Astrocyte of the cerebellum (primary cell): Measurements from ENCODE around the gene CEP97.
"Not testable (repeated sequence)": the region's sequence is repeated elsewhere in the genome, so short reads cannot be mapped to it uniquely, and the experiment has no call there.

Experiments
- DNase-seq: peaks from one replicate; pipeline ENCODE4 v3.0.0-alpha.2; 2011; ENCODE audit warnings: low read depth
- H3K4me3 ChIP-seq: 2 replicates; pipeline ENCODE4 v1.5.1; 2011; ENCODE audit warnings: mild to moderate bottlenecking, low read depth, low read length, moderate library complexity
- in situ Hi-C: cut with HindIII; loops from 2 replicates; pipeline ENCODE4 v1.10.0; 2017; ENCODE audit warnings: low sequenced_read_pairs
- TF ChIP-seq, protein P1 (sequence below): IDR thresholded peaks from 2 replicates; pipeline ENCODE4 v1.5.1; 2012; ENCODE audit warnings: low read length, low read depth, moderate library complexity, mild to moderate bottlenecking; ENCODE audit errors: missing control alignments

The CEP97 gene

DNA sequence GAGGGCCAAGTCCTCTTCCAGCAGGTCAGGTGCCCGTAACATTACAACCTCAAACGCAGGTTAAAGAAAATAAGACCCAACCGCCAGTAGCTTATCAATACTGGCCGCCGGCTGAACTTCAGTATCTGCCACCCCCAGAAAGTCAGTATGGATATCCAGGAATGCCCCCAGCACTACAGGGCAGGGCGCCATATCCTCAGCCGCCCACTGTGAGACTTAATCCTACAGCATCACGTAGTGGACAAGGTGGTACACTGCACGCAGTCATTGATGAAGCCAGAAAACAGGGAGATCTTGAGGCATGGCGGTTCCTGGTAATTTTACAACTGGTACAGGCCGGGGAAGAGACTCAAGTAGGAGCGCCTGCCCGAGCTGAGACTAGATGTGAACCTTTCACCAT, 30.9 kb upstream of the CEP97 start:
- DNase-seq, H3K4me3 ChIP-seq, in situ Hi-C loops: not testable (repeated sequence)
- TF ChIP-seq, protein P1, sequence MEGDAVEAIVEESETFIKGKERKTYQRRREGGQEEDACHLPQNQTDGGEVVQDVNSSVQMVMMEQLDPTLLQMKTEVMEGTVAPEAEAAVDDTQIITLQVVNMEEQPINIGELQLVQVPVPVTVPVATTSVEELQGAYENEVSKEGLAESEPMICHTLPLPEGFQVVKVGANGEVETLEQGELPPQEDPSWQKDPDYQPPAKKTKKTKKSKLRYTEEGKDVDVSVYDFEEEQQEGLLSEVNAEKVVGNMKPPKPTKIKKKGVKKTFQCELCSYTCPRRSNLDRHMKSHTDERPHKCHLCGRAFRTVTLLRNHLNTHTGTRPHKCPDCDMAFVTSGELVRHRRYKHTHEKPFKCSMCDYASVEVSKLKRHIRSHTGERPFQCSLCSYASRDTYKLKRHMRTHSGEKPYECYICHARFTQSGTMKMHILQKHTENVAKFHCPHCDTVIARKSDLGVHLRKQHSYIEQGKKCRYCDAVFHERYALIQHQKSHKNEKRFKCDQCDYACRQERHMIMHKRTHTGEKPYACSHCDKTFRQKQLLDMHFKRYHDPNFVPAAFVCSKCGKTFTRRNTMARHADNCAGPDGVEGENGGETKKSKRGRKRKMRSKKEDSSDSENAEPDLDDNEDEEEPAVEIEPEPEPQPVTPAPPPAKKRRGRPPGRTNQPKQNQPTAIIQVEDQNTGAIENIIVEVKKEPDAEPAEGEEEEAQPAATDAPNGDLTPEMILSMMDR, result peak; percentile 47

DNA sequence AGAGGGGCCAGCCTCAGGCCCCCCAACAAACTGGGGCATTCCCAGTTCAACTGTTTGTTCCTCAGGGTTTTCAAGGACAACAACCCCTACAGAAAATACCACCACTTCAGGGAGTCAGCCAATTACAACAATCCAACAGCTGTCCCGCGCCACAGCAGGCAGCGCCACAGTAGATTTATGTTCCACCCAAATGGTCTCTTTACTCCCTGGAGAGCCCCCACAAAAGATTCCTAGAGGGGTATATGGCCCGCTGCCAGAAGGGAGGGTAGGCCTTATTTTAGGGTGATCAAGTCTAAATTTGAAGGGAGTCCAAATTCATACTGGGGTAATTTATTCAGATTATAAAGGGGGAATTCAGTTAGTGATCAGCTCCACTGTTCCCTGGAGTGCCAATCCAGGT, 29.6 kb upstream of the CEP97 start:
- H3K4me3 ChIP-seq, in situ Hi-C loops, DNase-seq: not testable (repeated sequence)

DNA sequence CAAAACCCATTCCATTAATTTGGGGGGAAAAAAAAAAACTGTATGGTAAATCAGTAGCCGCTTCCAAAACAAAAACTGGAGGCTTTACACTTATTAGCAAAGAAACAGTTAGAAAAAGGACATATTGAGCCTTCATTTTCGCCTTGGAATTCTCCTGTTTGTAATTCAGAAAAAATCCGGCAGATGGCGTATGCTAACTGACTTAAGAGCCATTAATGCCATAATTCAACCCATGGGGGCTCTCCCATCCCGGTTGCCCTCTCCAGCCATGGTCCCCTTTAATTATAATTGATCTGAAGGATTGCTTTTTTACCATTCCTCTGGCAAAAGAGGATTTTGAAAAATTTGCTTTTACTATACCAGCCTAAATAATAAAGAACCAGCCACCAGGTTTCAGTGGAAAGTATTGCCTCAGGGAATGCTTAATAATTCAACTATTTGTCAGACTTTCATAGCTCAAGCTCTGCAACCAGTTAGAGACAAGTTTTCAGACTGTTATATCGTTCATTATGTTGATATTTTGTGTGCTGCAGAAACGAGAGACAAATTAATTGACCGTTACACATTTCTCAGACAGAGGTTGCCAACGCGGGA, 28.5 kb upstream of the CEP97 start:
- no peak overlapping the region for H3K4me3 ChIP-seq
- DNase-seq, result no peak
- TF ChIP-seq, protein P1, result peak; percentile 69
- in situ Hi-C loops, result no loop called here

DNA sequence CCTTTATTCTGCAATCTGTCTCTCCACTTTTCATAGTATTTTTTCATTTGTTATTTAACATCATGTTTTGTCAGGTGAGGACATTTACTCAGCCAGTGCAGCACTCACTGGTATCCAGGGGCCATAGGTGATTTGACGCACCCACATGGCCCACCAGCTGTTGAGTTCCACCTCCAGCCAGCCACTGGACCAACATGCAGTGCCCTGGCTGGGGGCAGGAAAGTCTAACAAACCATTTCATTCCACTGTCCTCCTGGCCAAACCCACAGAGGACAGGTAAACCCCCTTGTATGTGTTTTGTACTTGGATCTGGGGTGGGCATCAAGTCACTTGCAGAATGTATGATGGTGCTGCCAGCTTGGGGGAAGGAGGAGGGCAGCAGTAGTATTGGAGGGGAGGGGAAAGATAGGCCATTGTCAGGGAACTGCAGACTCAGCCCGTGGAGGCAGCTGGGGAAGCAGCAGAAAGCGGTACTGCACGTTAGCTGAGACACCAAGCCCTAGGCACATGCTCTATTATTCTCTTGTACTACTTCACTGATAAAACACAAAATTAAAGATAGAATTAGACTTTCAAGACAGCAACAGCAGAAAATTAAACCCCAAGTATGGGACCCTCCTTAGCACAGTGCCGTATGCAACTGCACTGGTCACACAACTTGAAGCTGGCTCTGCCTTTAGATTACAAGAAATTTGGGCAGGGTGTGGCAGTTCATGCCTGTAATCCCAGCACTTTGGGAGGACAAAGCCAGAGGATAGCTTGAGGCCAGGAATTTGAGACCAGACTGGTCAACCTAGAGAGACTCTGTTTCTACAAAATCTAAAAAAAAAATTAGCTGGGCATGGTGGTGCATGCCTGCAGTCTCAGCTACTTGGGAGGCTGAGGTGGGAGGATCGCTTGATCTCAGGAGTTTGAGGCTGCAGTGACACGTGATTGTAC, 22.4 kb upstream of the CEP97 start:
- TF ChIP-seq, protein P1, result no peak
- in situ Hi-C loops, result no loop called here
- no peak overlapping the region for H3K4me3 ChIP-seq
- no peak for DNase-seq

DNA sequence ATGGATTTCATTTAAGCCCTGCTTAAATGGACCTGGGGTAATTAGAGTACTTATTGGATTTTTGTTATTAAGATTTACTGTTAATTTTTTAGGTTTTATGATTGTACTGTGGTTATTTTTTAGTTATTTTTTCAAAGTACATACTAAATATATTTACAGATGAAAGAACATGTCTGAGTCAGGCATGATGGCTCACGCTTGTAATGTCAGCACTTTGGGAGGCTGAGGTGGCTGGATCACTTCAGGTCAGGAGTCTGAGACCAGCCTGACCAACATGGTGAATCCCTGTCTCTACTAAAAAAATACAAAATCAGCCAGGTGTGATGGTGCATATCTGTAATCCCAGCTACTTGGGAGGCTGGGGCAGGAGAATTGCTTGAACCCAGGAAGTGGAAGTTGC, 21.7 kb upstream of the CEP97 start:
- H3K4me3 ChIP-seq, result no peak overlapping the region
- no peak for DNase-seq
- TF ChIP-seq, protein P1, result no peak
- in situ Hi-C loops, result no loop called here

DNA sequence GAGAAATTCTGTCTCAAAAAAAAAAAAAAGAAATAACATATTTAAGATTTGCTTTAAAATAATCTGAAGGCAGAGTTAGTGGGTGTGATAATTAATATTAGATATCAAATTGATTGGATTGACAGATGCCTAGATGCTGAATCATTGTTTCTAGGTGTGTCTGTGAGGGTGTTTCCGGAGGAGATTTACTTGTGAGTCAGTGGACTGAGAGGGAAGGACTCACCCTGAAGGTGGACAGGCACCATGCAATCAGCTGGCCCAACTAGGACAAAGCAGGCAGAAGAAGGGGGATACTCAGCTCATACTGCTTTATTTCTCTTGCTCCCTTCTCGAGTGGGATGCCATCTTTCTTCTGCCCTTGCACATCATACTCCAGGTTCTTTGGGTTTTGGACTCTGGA, 21.2 kb upstream of the CEP97 start:
- in situ Hi-C loops, result no loop called here
- no peak overlapping the region for H3K4me3 ChIP-seq
- no peak for DNase-seq
- TF ChIP-seq, protein P1, result no peak

DNA sequence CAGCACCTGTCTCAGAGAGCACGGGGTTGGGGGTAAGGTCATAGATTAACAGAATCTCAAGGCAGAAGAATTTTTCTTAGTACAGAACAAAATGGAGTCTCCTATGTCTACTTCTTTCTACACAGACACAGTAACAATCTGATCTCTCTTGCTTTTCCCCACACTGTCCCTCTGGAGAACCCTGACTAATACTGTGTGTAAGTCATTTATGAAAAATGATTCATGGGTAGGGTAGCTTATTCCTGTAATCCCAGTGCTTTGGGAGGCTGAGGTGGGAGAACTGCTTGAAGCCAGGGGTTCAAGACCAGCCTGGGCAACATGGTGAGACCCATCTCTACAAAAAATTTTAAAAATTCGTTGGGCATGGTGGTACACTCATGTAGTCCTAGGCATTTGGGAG, 19.8 kb upstream of the CEP97 start:
- H3K4me3 ChIP-seq, DNase-seq, in situ Hi-C loops: not testable (repeated sequence)
